HL-60 (cell line): ENCODE data around the gene HTT-AS.
"Not testable (repeated sequence)": the region's sequence is repeated elsewhere in the genome, so short reads cannot be mapped to it uniquely, and the experiment has no call there.

ENCODE experiments used
- DNase-seq, 2 experiments: peaks; one replicate each; pipeline ENCODE4 v3.0.0-alpha.2; 2010 to 2020; ENCODE audit warnings: low read depth in 1 of 2, low spot score in 1 of 2
- H3K27ac ChIP-seq: fragments of 250-450 bp; sonication (Bioruptor Pico); replicated peaks from 2 replicates; pipeline ENCODE4 v1.5.1; 2020; ENCODE audit warnings: mild to moderate bottlenecking, moderate library complexity
- H3K27me3 ChIP-seq: fragments of 250-450 bp; sonication (Bioruptor Pico); 2 replicates; pipeline ENCODE4 v1.5.1; 2021; ENCODE audit warnings: mild to moderate bottlenecking, moderate library complexity; ENCODE audit not compliant: insufficient read depth, poor library complexity, severe bottlenecking
- H3K4me3 ChIP-seq: replicated peaks from 2 replicates; pipeline ENCODE4 v1.5.1; 2011; ENCODE audit warnings: mild to moderate bottlenecking, control low read depth, low read length; ENCODE audit not compliant: insufficient read depth
- GABPA ChIP-seq: IDR thresholded peaks from 2 replicates; pipeline ENCODE4 v1.6.1; 2012; ENCODE audit warnings: low read depth
- POLR2AphosphoS5 ChIP-seq: IDR thresholded peaks from 2 replicates; pipeline ENCODE4 v1.6.1; 2012; ENCODE audit warnings: low read depth
- SPI1 ChIP-seq: IDR thresholded peaks from 2 replicates; pipeline ENCODE4 v1.6.1; 2012; ENCODE audit warnings: low read depth, mild to moderate bottlenecking, borderline replicate concordance
- TF ChIP-seq, protein P1 (sequence below): IDR thresholded peaks from one replicate; pipeline ENCODE4 v1.5.1; 2011; ENCODE audit warnings: low read length, control low read depth, inconsistent platforms; ENCODE audit not compliant: insufficient read depth
- TF ChIP-seq, protein P2 (sequence below): IDR thresholded peaks from 2 replicates; pipeline ENCODE4 v1.6.1; 2012; ENCODE audit warnings: low read depth; ENCODE audit not compliant: insufficient replicate concordance

The HTT-AS gene

DNA sequence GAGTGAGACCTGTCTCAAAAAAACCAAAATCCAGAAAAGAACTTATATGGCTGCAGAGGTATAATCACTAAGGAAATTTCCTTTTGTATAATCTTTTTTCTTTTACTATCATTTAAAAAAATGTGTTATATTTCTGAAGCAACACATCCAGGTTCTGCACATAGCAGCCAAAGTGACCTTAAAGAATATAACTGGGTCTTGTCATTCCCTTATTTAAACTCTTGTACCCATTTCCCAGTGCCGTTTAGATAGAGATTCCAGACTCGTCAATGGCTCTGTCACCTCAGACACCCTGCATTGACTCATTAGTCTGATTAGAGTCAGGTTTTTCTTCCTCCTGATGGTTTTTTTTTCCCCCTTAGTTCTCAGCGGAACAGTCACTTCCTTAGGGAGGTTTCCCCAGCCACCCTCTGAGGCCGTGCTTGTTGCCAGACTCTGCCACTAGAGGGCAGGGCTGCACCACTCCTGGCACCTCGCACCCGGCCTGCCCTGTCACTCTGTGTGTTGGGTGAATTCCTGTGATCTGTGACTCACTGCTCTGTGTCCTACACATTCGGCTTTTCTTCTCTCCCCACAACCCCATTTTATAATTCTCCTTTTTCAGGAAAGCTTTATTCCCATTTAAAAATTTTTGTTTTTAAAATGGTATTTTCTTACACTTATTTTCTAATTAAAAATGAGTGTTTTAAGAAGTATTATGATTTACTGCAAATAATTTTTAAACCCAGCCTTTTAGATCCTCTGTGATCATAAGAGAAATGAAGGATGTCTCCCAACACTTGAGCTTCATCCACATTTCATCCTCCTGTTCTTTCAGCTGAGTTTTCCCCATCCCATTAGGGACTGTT is 32.2 kb upstream of the HTT-AS start:
- Histone ChIP-seq H3K27me3 (no peaks in the 10 kb centered on the region), H3K4me3 (no peak overlapping the region), H3K27ac (no peak overlapping the region)
- peak; percentile 61 to 84 for DNase-seq
- TF ChIP-seq SPI1 (peak; percentile 52; the same call in 1 of the 2 replicates), GABPA (no peak), POLR2AphosphoS5 (no peak)
- TF ChIP-seq, protein P1, sequence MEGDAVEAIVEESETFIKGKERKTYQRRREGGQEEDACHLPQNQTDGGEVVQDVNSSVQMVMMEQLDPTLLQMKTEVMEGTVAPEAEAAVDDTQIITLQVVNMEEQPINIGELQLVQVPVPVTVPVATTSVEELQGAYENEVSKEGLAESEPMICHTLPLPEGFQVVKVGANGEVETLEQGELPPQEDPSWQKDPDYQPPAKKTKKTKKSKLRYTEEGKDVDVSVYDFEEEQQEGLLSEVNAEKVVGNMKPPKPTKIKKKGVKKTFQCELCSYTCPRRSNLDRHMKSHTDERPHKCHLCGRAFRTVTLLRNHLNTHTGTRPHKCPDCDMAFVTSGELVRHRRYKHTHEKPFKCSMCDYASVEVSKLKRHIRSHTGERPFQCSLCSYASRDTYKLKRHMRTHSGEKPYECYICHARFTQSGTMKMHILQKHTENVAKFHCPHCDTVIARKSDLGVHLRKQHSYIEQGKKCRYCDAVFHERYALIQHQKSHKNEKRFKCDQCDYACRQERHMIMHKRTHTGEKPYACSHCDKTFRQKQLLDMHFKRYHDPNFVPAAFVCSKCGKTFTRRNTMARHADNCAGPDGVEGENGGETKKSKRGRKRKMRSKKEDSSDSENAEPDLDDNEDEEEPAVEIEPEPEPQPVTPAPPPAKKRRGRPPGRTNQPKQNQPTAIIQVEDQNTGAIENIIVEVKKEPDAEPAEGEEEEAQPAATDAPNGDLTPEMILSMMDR = peak; percentile 97
- TF ChIP-seq, protein P2, sequence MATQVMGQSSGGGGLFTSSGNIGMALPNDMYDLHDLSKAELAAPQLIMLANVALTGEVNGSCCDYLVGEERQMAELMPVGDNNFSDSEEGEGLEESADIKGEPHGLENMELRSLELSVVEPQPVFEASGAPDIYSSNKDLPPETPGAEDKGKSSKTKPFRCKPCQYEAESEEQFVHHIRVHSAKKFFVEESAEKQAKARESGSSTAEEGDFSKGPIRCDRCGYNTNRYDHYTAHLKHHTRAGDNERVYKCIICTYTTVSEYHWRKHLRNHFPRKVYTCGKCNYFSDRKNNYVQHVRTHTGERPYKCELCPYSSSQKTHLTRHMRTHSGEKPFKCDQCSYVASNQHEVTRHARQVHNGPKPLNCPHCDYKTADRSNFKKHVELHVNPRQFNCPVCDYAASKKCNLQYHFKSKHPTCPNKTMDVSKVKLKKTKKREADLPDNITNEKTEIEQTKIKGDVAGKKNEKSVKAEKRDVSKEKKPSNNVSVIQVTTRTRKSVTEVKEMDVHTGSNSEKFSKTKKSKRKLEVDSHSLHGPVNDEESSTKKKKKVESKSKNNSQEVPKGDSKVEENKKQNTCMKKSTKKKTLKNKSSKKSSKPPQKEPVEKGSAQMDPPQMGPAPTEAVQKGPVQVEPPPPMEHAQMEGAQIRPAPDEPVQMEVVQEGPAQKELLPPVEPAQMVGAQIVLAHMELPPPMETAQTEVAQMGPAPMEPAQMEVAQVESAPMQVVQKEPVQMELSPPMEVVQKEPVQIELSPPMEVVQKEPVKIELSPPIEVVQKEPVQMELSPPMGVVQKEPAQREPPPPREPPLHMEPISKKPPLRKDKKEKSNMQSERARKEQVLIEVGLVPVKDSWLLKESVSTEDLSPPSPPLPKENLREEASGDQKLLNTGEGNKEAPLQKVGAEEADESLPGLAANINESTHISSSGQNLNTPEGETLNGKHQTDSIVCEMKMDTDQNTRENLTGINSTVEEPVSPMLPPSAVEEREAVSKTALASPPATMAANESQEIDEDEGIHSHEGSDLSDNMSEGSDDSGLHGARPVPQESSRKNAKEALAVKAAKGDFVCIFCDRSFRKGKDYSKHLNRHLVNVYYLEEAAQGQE = no peak

DNA sequence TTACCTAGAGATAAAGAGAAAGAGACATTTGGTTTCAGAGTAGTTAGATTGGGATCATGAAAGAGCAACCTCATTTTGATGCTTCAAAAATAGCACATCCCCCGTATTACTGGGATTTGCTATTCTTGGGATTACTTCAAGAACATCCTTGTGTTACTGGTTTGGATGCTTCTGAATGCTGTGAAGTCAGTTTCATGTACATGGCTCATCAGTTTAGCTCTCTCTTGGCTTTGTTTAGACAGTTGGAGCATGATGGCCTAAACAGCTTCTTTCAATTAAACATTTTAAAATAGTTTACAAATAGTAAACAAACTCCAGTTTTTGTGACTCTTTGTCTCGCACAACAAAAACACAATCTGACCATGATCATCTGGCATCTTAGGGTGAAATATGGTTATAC is 24.0 kb upstream of the HTT-AS start:
- Histone ChIP-seq H3K27me3 (no peaks in the 10 kb centered on the region), H3K27ac (no peak overlapping the region), H3K4me3 (no peak overlapping the region)
- TF ChIP-seq GABPA = no peak
- no peak for TF ChIP-seq SPI1
- no peak for TF ChIP-seq POLR2AphosphoS5
- TF ChIP-seq, protein P2 = no peak
- TF ChIP-seq, protein P1 = no peak
- DNase-seq = no peak

DNA sequence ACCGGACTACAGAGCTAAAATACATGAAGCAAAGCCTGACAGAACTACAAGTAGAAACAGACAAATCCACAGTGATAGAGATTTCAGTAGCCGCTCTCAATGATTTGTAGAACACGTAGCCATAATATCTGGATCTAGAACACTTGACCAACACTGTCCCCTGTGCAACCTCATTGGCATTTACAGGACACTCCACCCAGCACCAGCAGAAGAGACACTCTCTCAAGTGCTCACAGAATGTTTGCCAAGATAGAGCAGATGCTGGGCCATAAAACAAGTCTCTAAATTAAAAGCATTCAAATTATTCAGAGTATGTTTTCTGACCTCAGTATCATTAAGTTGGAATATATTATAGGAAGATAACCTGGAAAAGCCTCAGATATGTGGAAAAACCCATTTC is 21.9 kb upstream of the HTT-AS start:
- Histone ChIP-seq H3K4me3 (no peak overlapping the region), H3K27ac (no peak overlapping the region), H3K27me3 (no peaks in the 10 kb centered on the region)
- no peak for DNase-seq
- TF ChIP-seq SPI1 (no peak), POLR2AphosphoS5 (no peak), GABPA (no peak)
- TF ChIP-seq, protein P1 = no peak
- TF ChIP-seq, protein P2 = no peak

DNA sequence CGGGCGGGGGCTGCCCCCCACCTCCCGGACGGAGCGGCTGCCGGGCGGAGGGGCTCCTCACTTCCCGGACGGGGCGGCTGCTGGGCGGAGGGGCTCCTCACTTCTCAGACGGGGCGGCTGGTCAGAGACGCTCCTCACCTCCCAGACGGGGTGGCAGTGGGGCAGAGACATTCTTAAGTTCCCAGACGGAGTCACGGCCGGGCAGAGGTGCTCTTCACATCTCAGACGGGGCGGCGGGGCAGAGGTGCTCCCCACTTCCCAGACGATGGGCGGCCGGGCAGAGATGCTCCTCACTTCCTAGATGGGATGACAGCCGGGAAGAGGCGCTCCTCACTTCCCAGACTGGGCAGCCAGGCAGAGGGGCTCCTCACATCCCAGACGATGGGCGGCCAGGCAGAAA is 20.4 kb upstream of the HTT-AS start:
- not testable (repeated sequence) for H3K27me3 ChIP-seq, H3K4me3 ChIP-seq, H3K27ac ChIP-seq, DNase-seq
